K562 (cell line): ENCODE results near the gene SKIDA1. TPM values are rescaled to one million over a fixed set of nuclear protein-coding genes. Genes with fewer than 3 reads are reported as not detected.

Experiments
- ATF2 ChIP-seq: sonication (generic); formaldehyde crosslinking; IDR thresholded peaks from 2 replicates; pipeline ENCODE4 v1.8.1; 2022; ENCODE audit warnings: missing genetic modification reagents
- BCL6 ChIP-seq: fragments of 250-450 bp; sonication (Bioruptor Pico); IDR thresholded peaks from 2 replicates; pipeline ENCODE4 v1.4.0; 2020
- BMI1 ChIP-seq: fragments of 150-350 bp; IDR thresholded peaks from 2 replicates; pipeline ENCODE4 v1.6.1; 2014; ENCODE audit warnings: low read length
- CBX1 ChIP-seq: sonication (generic); IDR thresholded peaks from 2 replicates; pipeline ENCODE4 v1.6.1; 2016; ENCODE audit warnings: antibody characterized with exemption, low read depth, mild to moderate bottlenecking
- CHD4 ChIP-seq: fragments of 200-600 bp; sonication (generic); IDR thresholded peaks from 3 replicates; pipeline ENCODE4 v1.6.1; 2012; ENCODE audit warnings: low read depth, mild to moderate bottlenecking, mixed read lengths, low read length, inconsistent platforms; ENCODE audit not compliant: insufficient read depth, insufficient replicate concordance, poor library complexity, severe bottlenecking
- CTCF ChIP-seq, 3 experiments: IDR thresholded peaks in 2 of 3; conservative IDR thresholded peaks in 1 of 3; 2 replicates each; pipeline ENCODE4 v1.5.1; 2011 to 2012; ENCODE audit warnings: low read length in 3 of 3, mild to moderate bottlenecking in 3 of 3, control low read depth in 2 of 3, improper control_type of control experiment in 1 of 3, inconsistent platforms in 1 of 3, low read depth in 1 of 3, mixed read lengths in 1 of 3, moderate library complexity in 1 of 3; ENCODE audit not compliant: insufficient read depth in 2 of 3
- EZH2 ChIP-seq: IDR thresholded peaks from 2 replicates; pipeline ENCODE4 v1.6.1; 2012; ENCODE audit warnings: low read depth, mild to moderate bottlenecking, inconsistent platforms, low read length, borderline replicate concordance
- FOXP1 ChIP-seq: sonication (generic); formaldehyde crosslinking; IDR thresholded peaks from 2 replicates; pipeline ENCODE4 v1.8.0; 2022; ENCODE audit warnings: mild to moderate bottlenecking, missing genetic modification reagents
- HSF4 ChIP-seq: fragments of 250-450 bp; sonication (Bioruptor Pico); IDR thresholded peaks from 2 replicates; pipeline ENCODE4 v2.1.2; 2022; ENCODE audit warnings: mild to moderate bottlenecking, moderate library complexity, borderline replicate concordance
- JUNB ChIP-seq: fragments of 450-650 bp; formaldehyde crosslinking; conservative IDR thresholded peaks from 2 replicates; pipeline ENCODE4 v1.4.0; 2020; ENCODE audit warnings: mild to moderate bottlenecking
- KAT2B ChIP-seq: IDR thresholded peaks from one replicate; pipeline ENCODE4 v1.6.1; 2012; ENCODE audit warnings: low read depth, mild to moderate bottlenecking, control low read depth, inconsistent platforms, low read length, moderate library complexity
- KAT7 ChIP-seq: sonication (generic); formaldehyde crosslinking; IDR thresholded peaks from 2 replicates; pipeline ENCODE4 v1.8.0; 2022; ENCODE audit warnings: missing genetic modification reagents, mild to moderate bottlenecking, borderline replicate concordance
- NR2C2 ChIP-seq, 2 experiments: fragments of 200-800 bp in 1 of 2; sonication (Bioruptor generic) in 1 of 2; sonication (generic) in 1 of 2; formaldehyde crosslinking in 1 of 2; IDR thresholded peaks; 2 replicates each; pipeline versions ENCODE4 v1.6.1 to v1.8.0; 2016 to 2022; ENCODE audit warnings: mild to moderate bottlenecking in 1 of 2, missing compliant biosample characterization in 1 of 2, missing genetic modification characterization in 1 of 2, missing genetic modification reagents in 1 of 2
- NRF1 ChIP-seq, 2 experiments: fragments of 450-650 bp; IDR thresholded peaks in 1 of 2; conservative IDR thresholded peaks in 1 of 2; 2 replicates each; pipeline ENCODE4 v1.6.1; 2014; ENCODE audit warnings: mild to moderate bottlenecking in 2 of 2
- PCBP1 ChIP-seq: fragments of 200-400 bp; formaldehyde crosslinking; IDR thresholded peaks from 2 replicates; pipeline ENCODE4 v1.6.1; 2018; ENCODE audit warnings: mild to moderate bottlenecking, low read depth, low read length; ENCODE audit not compliant: poor library complexity, severe bottlenecking
- PML ChIP-seq: IDR thresholded peaks from 2 replicates; pipeline ENCODE4 v1.6.1; 2012; ENCODE audit warnings: low read length, inconsistent platforms
- POU5F1 ChIP-seq: fragments of 150-350 bp; IDR thresholded peaks from 2 replicates; pipeline ENCODE4 v1.6.1; 2014; ENCODE audit warnings: borderline replicate concordance, low read length, low read depth, mild to moderate bottlenecking; ENCODE audit not compliant: partially characterized antibody
- RBM22 ChIP-seq: fragments of 200-400 bp; formaldehyde crosslinking; IDR thresholded peaks from 2 replicates; pipeline ENCODE4 v1.6.1; 2018; ENCODE audit warnings: low read length, low read depth; ENCODE audit not compliant: poor library complexity, severe bottlenecking
- RHOXF2B ChIP-seq: fragments of 250-450 bp; sonication (Bioruptor Pico); conservative IDR thresholded peaks from 2 replicates; pipeline ENCODE4 v1.5.1; 2021
- STAT5A ChIP-seq: IDR thresholded peaks from 2 replicates; pipeline ENCODE4 v1.6.1; 2012; ENCODE audit warnings: low read length, inconsistent platforms, borderline replicate concordance
- ZBTB43 ChIP-seq: sonication (generic); formaldehyde crosslinking; IDR thresholded peaks from 2 replicates; pipeline ENCODE4 v1.8.0; 2023; ENCODE audit warnings: mild to moderate bottlenecking, missing genetic modification reagents
- ZFX ChIP-seq: sonication (generic); formaldehyde crosslinking; IDR thresholded peaks from 2 replicates; pipeline ENCODE4 v1.8.0; 2022; ENCODE audit warnings: mild to moderate bottlenecking, missing genetic modification reagents, moderate library complexity
- ZNF263 ChIP-seq: sonication (generic); formaldehyde crosslinking; IDR thresholded peaks from 2 replicates; pipeline ENCODE4 v1.8.0; 2022; ENCODE audit warnings: mild to moderate bottlenecking, missing genetic modification reagents, borderline replicate concordance
- ZNF75A ChIP-seq: fragments of 450-650 bp; formaldehyde crosslinking; IDR thresholded peaks from 2 replicates; pipeline ENCODE4 v1.4.0; 2020; ENCODE audit warnings: mild to moderate bottlenecking
- polyA plus RNA-seq, 8 experiments: library from polyadenylated mRNA; depleted of rRNA in 4 of 8; stranded (reverse) in 5 of 8; unstranded in 3 of 8; fragments of >200 nt; fragmentation: Nextera tagmentation in 2 of 8; fragmentation: Illumina TruSeq in 1 of 8; extraction: Ambion mirVana in 2 of 8; extraction: Trizol in 1 of 8; gene quantifications; 2 replicates each; pipeline versions ENCODE4 v1.2.1 to v1.2.3, GENCODE V29; 2011 to 2014; ENCODE audit warnings: inconsistent platforms in 1 of 8, missing spikeins in 1 of 8
- total RNA-seq, 7 experiments: library from RNA; depleted of rRNA in 6 of 7; stranded (reverse); fragments of >200 nt in 6 of 7; fragmentation: Illumina TruSeq in 2 of 7; extraction: Trizol in 2 of 7; gene quantifications; 2 replicates each; pipeline versions ENCODE4 v1.2.1 to v1.2.3, GENCODE V29; 2011 to 2021; ENCODE audit warnings: low replicate concordance in 1 of 7

Gene SKIDA1
- total and polyA plus RNA-seq, 9 of the 15 experiments (the other 6 are each of a cell fraction or from before 2014, with no cell fraction given), result 0.05 to 1.1 (median 0.42) TPM

- TF ChIP-seq ZBTB43 (CRISPR knock-in tag) (0 out of 2 replicates have a peak, but pooled peaks have one; percentile 31), NRF1 (conservative IDR thresholded peaks at IDR 0.05 in 1 of 2, IDR thresholded peaks at IDR 0.05 in 1 of 2) (no peak; a peak in 1 of 4 replicates), ATF2 (CRISPR knock-in tag) (no peak), CBX1 (no peak), KAT2B (no peak), PCBP1 (peak; percentile 69), ZNF263 (CRISPR knock-in tag) (0 out of 2 replicates have a peak, but pooled peaks have one; percentile 5), BMI1 (no peak), POU5F1 (no peak), ZFX (CRISPR knock-in tag) (peak; percentile 67), RHOXF2B (CRISPR knock-in tag) (no peak), ZNF75A (no peak), JUNB (CRISPR knock-in tag) (no peak), NR2C2 (CRISPR knock-in tag; IDR thresholded peaks at IDR 0.05) (no peak), NR2C2 (tag; IDR thresholded peaks at IDR 0.05) (peak; percentile 74), EZH2 (no peak), KAT7 (CRISPR knock-in tag) (0 out of 2 replicates have a peak, but pooled peaks have one; percentile 21), BCL6 (CRISPR knock-in tag) (no peak), CHD4 (no peak), RBM22 (peak; percentile 56), STAT5A (no peak), HSF4 (CRISPR knock-in tag) (0 out of 2 replicates have a peak, but pooled peaks have one; percentile 35), FOXP1 (CRISPR knock-in tag) (no peak), PML (peak; percentile 29; the same call in 1 of the 2 replicates), CTCF (IDR thresholded peaks at IDR 0.05 in 2 of 3, conservative IDR thresholded peaks at IDR 0.05 in 1 of 3; ENCODE audit: insufficient read depth in 2 of 3, low read depth in 1 of 3, low read length in 3 of 3) (no peak)
Observed at GRCh38 chr10:21526188-21526859, 842 bp upstream of the SKIDA1 start (continued).
